ENCODE results near the gene HECA.

The HECA gene

DNA sequence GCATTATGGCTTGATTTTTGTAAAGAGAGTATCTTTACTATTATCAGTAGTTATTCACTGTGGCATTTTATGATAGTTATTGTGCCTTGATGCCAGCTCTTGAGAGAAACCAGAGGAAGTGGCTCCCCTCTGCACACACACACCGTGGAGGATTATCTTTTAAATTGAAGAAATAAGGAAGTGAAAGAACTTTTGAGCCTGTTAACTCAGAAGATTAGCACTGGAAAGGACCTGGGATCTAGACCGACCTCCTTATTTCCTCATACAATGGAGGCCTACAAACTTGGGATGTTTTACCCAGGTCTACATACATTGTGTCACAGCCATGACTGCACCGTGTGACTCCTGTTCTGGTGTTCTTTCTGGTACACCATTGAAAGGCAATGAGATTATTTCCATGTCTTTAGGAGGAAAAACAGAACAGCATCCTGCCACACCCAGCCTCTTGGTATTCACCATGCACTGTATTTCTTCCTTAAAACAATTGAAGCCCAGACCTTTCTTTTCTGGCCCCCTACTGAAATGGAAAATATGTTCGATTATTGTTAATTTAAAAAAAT lies 40.6 kb downstream of the HECA start:
- TF ChIP-seq, protein P1, sequence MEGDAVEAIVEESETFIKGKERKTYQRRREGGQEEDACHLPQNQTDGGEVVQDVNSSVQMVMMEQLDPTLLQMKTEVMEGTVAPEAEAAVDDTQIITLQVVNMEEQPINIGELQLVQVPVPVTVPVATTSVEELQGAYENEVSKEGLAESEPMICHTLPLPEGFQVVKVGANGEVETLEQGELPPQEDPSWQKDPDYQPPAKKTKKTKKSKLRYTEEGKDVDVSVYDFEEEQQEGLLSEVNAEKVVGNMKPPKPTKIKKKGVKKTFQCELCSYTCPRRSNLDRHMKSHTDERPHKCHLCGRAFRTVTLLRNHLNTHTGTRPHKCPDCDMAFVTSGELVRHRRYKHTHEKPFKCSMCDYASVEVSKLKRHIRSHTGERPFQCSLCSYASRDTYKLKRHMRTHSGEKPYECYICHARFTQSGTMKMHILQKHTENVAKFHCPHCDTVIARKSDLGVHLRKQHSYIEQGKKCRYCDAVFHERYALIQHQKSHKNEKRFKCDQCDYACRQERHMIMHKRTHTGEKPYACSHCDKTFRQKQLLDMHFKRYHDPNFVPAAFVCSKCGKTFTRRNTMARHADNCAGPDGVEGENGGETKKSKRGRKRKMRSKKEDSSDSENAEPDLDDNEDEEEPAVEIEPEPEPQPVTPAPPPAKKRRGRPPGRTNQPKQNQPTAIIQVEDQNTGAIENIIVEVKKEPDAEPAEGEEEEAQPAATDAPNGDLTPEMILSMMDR (IDR thresholded peaks at IDR 0.05; ENCODE audit: low read depth, low read length, missing control alignments), result no peak
- DNase-seq (ENCODE audit: extremely low read depth, low read depth), result no peak
- no peak overlapping the region for H3K4me3 ChIP-seq (replicated peaks; ENCODE audit: low read depth, low read length)

DNA sequence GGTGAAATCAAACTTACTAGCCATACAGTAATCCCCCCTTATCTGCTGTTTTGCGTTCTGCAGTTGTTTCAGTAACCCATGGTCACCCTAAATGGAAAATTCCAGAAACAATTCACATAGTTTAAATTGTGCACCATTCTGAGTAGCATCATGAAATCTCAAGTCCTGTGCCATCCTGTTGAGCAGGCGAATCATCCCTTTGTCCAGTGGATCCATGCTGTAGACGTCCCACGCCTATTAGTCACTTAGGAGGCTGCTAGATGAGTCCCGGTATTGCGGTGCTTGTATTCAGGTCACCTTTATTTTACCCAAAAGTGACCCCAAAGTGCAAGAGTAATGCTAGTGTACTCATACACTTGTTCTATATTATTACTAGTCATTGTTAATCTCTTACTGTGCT lies 46.4 kb downstream of the HECA start:
- TF ChIP-seq, protein P1 (IDR thresholded peaks at IDR 0.05; ENCODE audit: low read depth, low read length, missing control alignments), result no peak
- no peak for DNase-seq (ENCODE audit: extremely low read depth, low read depth)
- no peak overlapping the region for H3K4me3 ChIP-seq (replicated peaks; ENCODE audit: low read depth, low read length)

DNA sequence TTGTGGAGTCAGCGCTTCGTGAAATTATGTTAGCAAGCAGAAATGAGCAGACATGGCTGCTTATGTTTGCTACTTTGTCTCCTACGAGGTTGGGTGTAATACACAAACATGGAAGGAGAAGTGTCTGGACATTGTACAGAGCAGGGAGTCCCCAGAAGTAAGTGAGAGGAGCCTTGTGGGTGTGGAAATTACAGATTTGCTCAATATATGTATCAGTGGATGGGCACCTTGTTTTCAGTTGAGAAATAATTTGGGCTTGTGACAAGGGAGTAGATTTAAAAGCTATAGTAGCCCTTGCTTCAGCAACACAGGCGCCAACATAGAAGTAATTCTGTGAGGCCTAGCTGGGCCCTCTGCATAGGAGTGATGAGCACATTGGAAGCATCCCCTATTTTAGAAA lies 49.2 kb downstream of the HECA start:
- TF ChIP-seq, protein P1 (IDR thresholded peaks at IDR 0.05; ENCODE audit: low read depth, low read length, missing control alignments), result no peak
- no peak overlapping the region for H3K4me3 ChIP-seq (replicated peaks; ENCODE audit: low read depth, low read length)
- no peak for DNase-seq (ENCODE audit: extremely low read depth, low read depth)

DNA sequence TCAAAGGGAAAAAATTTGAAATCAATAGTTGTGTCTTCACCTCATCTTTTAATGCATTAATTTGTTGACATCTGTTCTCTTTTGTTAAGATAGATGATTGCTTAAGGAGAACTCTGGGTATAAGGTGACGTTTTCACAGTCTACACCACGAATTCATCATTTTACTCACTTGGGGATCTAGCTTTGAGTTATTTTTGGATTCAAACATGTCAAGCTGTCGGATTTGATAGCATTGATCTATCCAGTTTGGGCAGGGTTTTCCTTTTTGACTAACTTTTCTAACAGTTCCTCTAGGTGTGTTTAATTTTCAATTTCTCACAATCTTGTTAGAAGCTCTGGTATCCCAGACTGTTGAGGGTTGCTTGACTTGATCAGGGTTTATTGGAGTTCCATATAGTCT lies 49.6 kb downstream of the HECA start:
- no peak for DNase-seq (ENCODE audit: extremely low read depth, low read depth)
- TF ChIP-seq, protein P1 (IDR thresholded peaks at IDR 0.05; ENCODE audit: low read depth, low read length, missing control alignments), result no peak
- no peak overlapping the region for H3K4me3 ChIP-seq (replicated peaks; ENCODE audit: low read depth, low read length)

DNA sequence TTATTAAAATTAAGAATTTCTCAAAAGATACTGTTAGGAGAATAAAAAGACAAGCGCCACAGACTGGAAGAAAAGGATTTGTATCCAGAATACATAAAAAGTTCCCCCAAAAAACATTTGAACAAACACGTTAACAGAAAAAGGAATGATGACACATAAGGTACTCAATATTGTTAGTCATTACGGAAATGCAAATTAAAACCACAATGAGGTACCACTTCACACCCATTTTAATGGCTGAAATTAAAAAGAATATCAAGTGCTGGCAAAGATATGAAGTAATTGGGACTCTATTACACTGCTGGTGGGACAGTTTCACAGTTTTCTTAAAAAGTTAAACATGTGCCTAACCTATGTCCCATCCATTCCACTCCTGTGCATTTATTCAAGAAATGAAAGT lies 51.4 kb downstream of the HECA start:
- H3K4me3 ChIP-seq (replicated peaks; ENCODE audit: low read depth, low read length), result no peak overlapping the region
- DNase-seq (ENCODE audit: extremely low read depth, low read depth), result no peak
- TF ChIP-seq, protein P1 (IDR thresholded peaks at IDR 0.05; ENCODE audit: low read depth, low read length, missing control alignments), result no peak

DNA sequence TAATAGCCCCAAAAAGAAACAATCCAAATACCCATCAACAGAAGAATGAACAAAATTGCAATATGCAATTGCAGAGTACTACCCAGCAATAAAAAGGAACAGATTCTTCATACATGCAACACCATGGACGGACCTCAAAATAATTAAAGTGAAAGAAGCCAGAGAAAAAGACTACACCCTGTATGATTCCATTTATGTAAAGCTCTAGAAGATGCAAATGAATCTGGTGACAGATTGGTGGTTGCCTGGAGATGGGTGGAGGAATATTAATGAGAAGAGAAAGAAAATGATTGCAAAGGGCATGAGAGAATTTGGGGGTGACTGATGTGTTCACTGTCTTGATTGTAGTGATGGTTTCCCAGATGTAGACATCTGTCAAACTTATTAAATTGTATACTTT lies 51.8 kb downstream of the HECA start:
- no peak overlapping the region for H3K4me3 ChIP-seq (replicated peaks; ENCODE audit: low read depth, low read length)
- TF ChIP-seq, protein P1 (IDR thresholded peaks at IDR 0.05; ENCODE audit: low read depth, low read length, missing control alignments), result no peak
- no peak for DNase-seq (ENCODE audit: extremely low read depth, low read depth)

DNA sequence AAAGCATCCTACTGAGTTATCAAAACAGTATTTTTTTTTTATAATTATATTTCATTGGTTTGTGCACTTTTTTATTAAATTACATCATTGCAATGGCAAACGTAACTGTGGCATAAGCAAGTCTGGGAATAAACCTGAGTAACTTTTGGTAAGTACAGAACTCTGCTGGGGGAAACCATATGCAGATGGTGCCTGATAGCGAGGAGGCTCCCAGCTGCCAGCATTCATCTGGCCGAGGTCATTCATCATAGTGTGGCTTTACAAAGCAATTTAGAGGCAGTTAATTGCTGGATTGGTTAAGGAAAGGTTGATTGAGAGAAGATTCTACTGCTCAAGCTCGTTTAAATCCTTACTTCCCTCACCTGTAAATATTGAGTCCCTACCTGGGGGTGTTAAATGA lies 52.6 kb downstream of the HECA start:
- TF ChIP-seq, protein P1 (IDR thresholded peaks at IDR 0.05; ENCODE audit: low read depth, low read length, missing control alignments), result no peak
- H3K4me3 ChIP-seq (replicated peaks; ENCODE audit: low read depth, low read length), result no peak overlapping the region
- DNase-seq (ENCODE audit: extremely low read depth, low read depth), result no peak
